Measurements from ENCODE around the gene UNC13C. TPM values are rescaled to one million over a fixed set of nuclear protein-coding genes. Genes with fewer than 3 reads are reported as not detected.
"Not testable (repeated sequence)": the region's sequence is repeated elsewhere in the genome, so short reads cannot be mapped to it uniquely, and the experiment has no call there.

Gene UNC13C
- total RNA-seq = 0.22 TPM
- long read RNA-seq = 0 reads

GRCh38 chr15:53978253-53978906, at the start of gene UNC13C:
Gene UNC13C (plus strand): TSS chr15:53978441. CDS start chr15:54012904, 34,463 bp downstream.
- TF ChIP-seq CTCF (IDR thresholded peaks at IDR 0.05; ENCODE audit: borderline replicate concordance) = no peak
- intact Hi-C loops (cut with micrococcal nuclease) = no loop called here
- H3K27me3 ChIP-seq (ENCODE audit: low read depth) = peaks cover 40% of the 10 kb centered on the region
- H3K4me1 ChIP-seq = no peaks in the 10 kb centered on the region
- no peaks in the 10 kb centered on the region for H3K36me3 ChIP-seq
- peak; percentile 14 for DNase-seq
- no peaks in the 10 kb centered on the region for H3K9me3 ChIP-seq (replicated peaks)
- peak within 1 kb of the TSS; percentile 52 for H3K4me3 ChIP-seq
- no peak within 1 kb of the TSS for H3K27ac ChIP-seq (replicated peaks)

- intact Hi-C loops (cut with micrococcal nuclease) = no loop called here
- H3K36me3 ChIP-seq = no peaks in the 10 kb centered on the region
- H3K4me1 ChIP-seq = no peaks in the 10 kb centered on the region
- no peak for DNase-seq
- H3K27ac ChIP-seq (replicated peaks) = no peak overlapping the region
- peaks cover 50% of the 10 kb centered on the region for H3K9me3 ChIP-seq (replicated peaks)
- H3K27me3 ChIP-seq (ENCODE audit: low read depth) = no peaks in the 10 kb centered on the region
- no peak for TF ChIP-seq CTCF (IDR thresholded peaks at IDR 0.05; ENCODE audit: borderline replicate concordance)
- H3K4me3 ChIP-seq = no peak overlapping the region
Measured at GRCh38 chr15:53936137-53936536, 42.1 kb upstream of the UNC13C start.

GRCh38 chr15:53937632-53938031, 40.6 kb upstream of the UNC13C start:
- DNase-seq; H3K27me3 ChIP-seq (ENCODE audit: low read depth); H3K27ac ChIP-seq (replicated peaks); H3K4me1 ChIP-seq; intact Hi-C loops (cut with micrococcal nuclease); H3K36me3 ChIP-seq; H3K4me3 ChIP-seq: not testable (repeated sequence)
- peaks cover 61% of the 10 kb centered on the region for H3K9me3 ChIP-seq (replicated peaks)

- no peaks in the 10 kb centered on the region for H3K27me3 ChIP-seq (ENCODE audit: low read depth)
- no peak for TF ChIP-seq CTCF (IDR thresholded peaks at IDR 0.05; ENCODE audit: borderline replicate concordance)
- no peaks in the 10 kb centered on the region for H3K4me1 ChIP-seq
- DNase-seq = no peak
- no peaks in the 10 kb centered on the region for H3K36me3 ChIP-seq
- no peak overlapping the region for H3K27ac ChIP-seq (replicated peaks)
- intact Hi-C loops (cut with micrococcal nuclease) = no loop called here
- peaks cover 25% of the 10 kb centered on the region for H3K9me3 ChIP-seq (replicated peaks)
- H3K4me3 ChIP-seq = no peak overlapping the region
Measured at GRCh38 chr15:53950572-53950971, 27.7 kb upstream of the UNC13C start.

- no peak overlapping the region for H3K4me3 ChIP-seq
- no peak for TF ChIP-seq CTCF (IDR thresholded peaks at IDR 0.05; ENCODE audit: borderline replicate concordance)
- no peak for DNase-seq
- H3K36me3 ChIP-seq = no peaks in the 10 kb centered on the region
- intact Hi-C loops (cut with micrococcal nuclease) = no loop called here
- H3K4me1 ChIP-seq = no peaks in the 10 kb centered on the region
- no peaks in the 10 kb centered on the region for H3K9me3 ChIP-seq (replicated peaks)
- no peak overlapping the region for H3K27ac ChIP-seq (replicated peaks)
- peaks cover 5% of the 10 kb centered on the region for H3K27me3 ChIP-seq (ENCODE audit: low read depth)
Measured at GRCh38 chr15:53955396-53955795, 22.8 kb upstream of the UNC13C start.

- Histone ChIP-seq H3K27ac (replicated peaks) (no peak overlapping the region), H3K27me3 (ENCODE audit: low read depth) (peaks cover 12% of the 10 kb centered on the region), H3K4me1 (no peaks in the 10 kb centered on the region), H3K9me3 (replicated peaks) (peaks cover 3% of the 10 kb centered on the region), H3K4me3 (no peak overlapping the region), H3K36me3 (no peaks in the 10 kb centered on the region)
- DNase-seq = no peak
- intact Hi-C loops (cut with micrococcal nuclease) = no loop called here
- TF ChIP-seq CTCF (IDR thresholded peaks at IDR 0.05; ENCODE audit: borderline replicate concordance) = peak; percentile 55
Measured at GRCh38 chr15:53962646-53963561, 15.3 kb upstream of the UNC13C start.
